HepG2 (cell line): ENCODE results near the gene RAMAC. TPM values are rescaled to one million over a fixed set of nuclear protein-coding genes. Genes with fewer than 3 reads are reported as not detected.
A peak's percentile ranks its signal among the peaks of the same experiment; 100 is the strongest.

Experiments used
- ARID3A ChIP-seq: IDR thresholded peaks from 2 replicates; pipeline ENCODE4 v1.6.1; 2012; ENCODE audit warnings: low read depth, low read length, improper control_type of control experiment
- GABPB1 ChIP-seq: IDR thresholded peaks from 2 replicates; pipeline ENCODE4 v1.6.1; 2016; ENCODE audit warnings: mild to moderate bottlenecking, missing genetic modification reagents, moderate library complexity, missing compliant biosample characterization
- KLF6 ChIP-seq: IDR thresholded peaks from 2 replicates; pipeline ENCODE4 v1.8.0; 2016; ENCODE audit warnings: missing biosample characterization, missing genetic modification reagents
- NBN ChIP-seq: fragments of 450-650 bp; conservative IDR thresholded peaks from 2 replicates; pipeline ENCODE4 v1.6.1; 2017
- NR0B2 ChIP-seq: sonication (generic); formaldehyde crosslinking; IDR thresholded peaks from 2 replicates; pipeline ENCODE4 v1.4.0; 2020; ENCODE audit warnings: mild to moderate bottlenecking, missing genetic modification reagents
- PHF8 ChIP-seq: sonication (generic); formaldehyde crosslinking; IDR thresholded peaks from 2 replicates; pipeline ENCODE4 v1.5.0; 2020; ENCODE audit warnings: missing genetic modification reagents
- SMAD3 ChIP-seq: sonication (generic); formaldehyde crosslinking; IDR thresholded peaks from 2 replicates; pipeline ENCODE4 v1.4.0; 2020; ENCODE audit warnings: missing genetic modification reagents
- SOX5 ChIP-seq: IDR thresholded peaks from 2 replicates; pipeline ENCODE4 v1.6.1; 2016; ENCODE audit warnings: borderline replicate concordance
- TBX2 ChIP-seq: sonication (generic); formaldehyde crosslinking; IDR thresholded peaks from 2 replicates; pipeline ENCODE4 v1.5.0; 2020; ENCODE audit warnings: missing genetic modification reagents, mild to moderate bottlenecking, borderline replicate concordance
- XBP1 ChIP-seq: sonication (generic); formaldehyde crosslinking; IDR thresholded peaks from 2 replicates; pipeline ENCODE4 v1.5.0; 2020; ENCODE audit warnings: missing genetic modification reagents
- ZBTB4 ChIP-seq: sonication (generic); formaldehyde crosslinking; IDR thresholded peaks from 2 replicates; pipeline ENCODE4 v1.4.0; 2020; ENCODE audit warnings: missing genetic modification reagents, mild to moderate bottlenecking, borderline replicate concordance
- ZMYM2 ChIP-seq: sonication (generic); formaldehyde crosslinking; IDR thresholded peaks from 2 replicates; pipeline ENCODE4 v1.8.0; 2022; ENCODE audit warnings: mild to moderate bottlenecking, missing genetic modification reagents
- ZMYM4 ChIP-seq: sonication (generic); formaldehyde crosslinking; IDR thresholded peaks from 2 replicates; pipeline ENCODE4 v1.8.1; 2023; ENCODE audit warnings: mild to moderate bottlenecking, missing genetic modification reagents
- ZNF280B ChIP-seq: sonication (generic); formaldehyde crosslinking; IDR thresholded peaks from 2 replicates; pipeline ENCODE4 v1.5.0; 2020; ENCODE audit warnings: missing genetic modification reagents, mild to moderate bottlenecking, borderline replicate concordance
- ZNF280D ChIP-seq: sonication (generic); formaldehyde crosslinking; IDR thresholded peaks from 2 replicates; pipeline ENCODE4 v1.5.1; 2020; ENCODE audit warnings: mild to moderate bottlenecking, missing genetic modification reagents
- ZNF451 ChIP-seq: sonication (generic); formaldehyde crosslinking; IDR thresholded peaks from 2 replicates; pipeline ENCODE4 v1.5.0; 2020; ENCODE audit warnings: mild to moderate bottlenecking, missing genetic modification reagents
- ZNF552 ChIP-seq: sonication (generic); formaldehyde crosslinking; IDR thresholded peaks from 2 replicates; pipeline ENCODE4 v1.9.0; 2022; ENCODE audit warnings: missing genetic modification reagents, mild to moderate bottlenecking, borderline replicate concordance
- ZNF746 ChIP-seq: sonication (generic); formaldehyde crosslinking; IDR thresholded peaks from 2 replicates; pipeline ENCODE4 v1.8.0; 2022; ENCODE audit warnings: mild to moderate bottlenecking, missing genetic modification reagents
- ZNF891 ChIP-seq: sonication (generic); formaldehyde crosslinking; IDR thresholded peaks from 2 replicates; pipeline ENCODE4 v1.5.0; 2020; ENCODE audit warnings: mild to moderate bottlenecking, missing genetic modification reagents
- polyA plus RNA-seq, 8 experiments: library from polyadenylated mRNA; depleted of rRNA in 3 of 8; stranded (reverse) in 7 of 8; unstranded in 1 of 8; fragments of >200 nt; fragmentation: Illumina TruSeq in 4 of 8; extraction: Trizol in 4 of 8; gene quantifications; 2 replicates each; pipeline versions ENCODE4 v1.2.1 to v1.2.3, GENCODE V29; 2011 to 2016; ENCODE audit warnings: low read depth in 4 of 8, missing spikeins in 1 of 8, mixed read lengths in 1 of 8; ENCODE audit not compliant: insufficient read depth in 1 of 8
- total RNA-seq, 5 experiments: library from RNA; depleted of rRNA; stranded (reverse); fragments of >200 nt; fragmentation: Illumina TruSeq; extraction: Trizol; gene quantifications; 2 replicates each; pipeline ENCODE4 v1.2.3, GENCODE V29; 2016; ENCODE audit warnings: low read depth in 1 of 5

Gene RAMAC
- total and polyA plus RNA-seq, 2 of the 13 experiments (the other 11 are each of a cell fraction or from before 2014, with no cell fraction given) = 22.2 to 45.9 TPM

GRCh38 chr15:83011271-83012075 lies 25.5 kb downstream of the RAMAC start, which contains the start of gene C15orf40 (continued):
- TF ChIP-seq ZNF280D (peak; percentile 83; the same call in 1 of the 2 replicates), NBN (no peak), ZMYM4 (CRISPR knock-in tag) (peak; percentile 99), PHF8 (CRISPR knock-in tag) (peak; percentile 95), NR0B2 (CRISPR knock-in tag) (peak; percentile 45; the same call in 1 of the 2 replicates), ZNF746 (no peak; the same call in 1 of the 2 replicates), XBP1 (CRISPR knock-in tag) (no peak), KLF6 (CRISPR knock-in tag) (peak; percentile 80), GABPB1 (CRISPR knock-in tag) (peak; percentile 99), SMAD3 (no peak), ZMYM2 (CRISPR knock-in tag) (peak; percentile 46; the same call in 1 of the 2 replicates), SOX5 (CRISPR knock-in tag) (peak; percentile 68; the same call in 1 of the 2 replicates), ARID3A (no peak), TBX2 (CRISPR knock-in tag) (peak; percentile 79; the same call in 1 of the 2 replicates), ZNF280B (CRISPR knock-in tag) (no peak; the same call in 1 of the 2 replicates), ZBTB4 (CRISPR knock-in tag) (peak; percentile 97), ZNF552 (CRISPR knock-in tag) (no peak), ZNF451 (CRISPR knock-in tag) (0 out of 2 replicates have a peak, but pooled peaks have one; percentile 72), ZNF891 (CRISPR knock-in tag) (no peak; the same call in 1 of the 2 replicates)
